Suprapubic skin (tissue), 4 donors: ENCODE results near the gene SLX9.

ENCODE experiments used
- EP300 ChIP-seq: sonication (generic); formaldehyde crosslinking; IDR thresholded peaks from one replicate; pipeline ENCODE4 v1.6.1; 2017; ENCODE audit warnings: antibody characterized with exemption
- POLR2AphosphoS5 ChIP-seq, 3 donors: sonication (generic); formaldehyde crosslinking; IDR thresholded peaks; one replicate each; pipeline ENCODE4 v1.6.1; 2017; ENCODE audit warnings: antibody characterized with exemption in 3 of 3
- TF ChIP-seq, protein P1 (sequence below), 2 donors: fragments of 200-600 bp in 1 of 2; fragments of 450-650 bp in 1 of 2; sonication (generic) in 1 of 2; IDR thresholded peaks; one replicate each; pipeline ENCODE4 v1.5.1; 2016 to 2019; ENCODE audit warnings: antibody characterized with exemption in 2 of 2, mild to moderate bottlenecking in 1 of 2, moderate library complexity in 1 of 2

DNA sequence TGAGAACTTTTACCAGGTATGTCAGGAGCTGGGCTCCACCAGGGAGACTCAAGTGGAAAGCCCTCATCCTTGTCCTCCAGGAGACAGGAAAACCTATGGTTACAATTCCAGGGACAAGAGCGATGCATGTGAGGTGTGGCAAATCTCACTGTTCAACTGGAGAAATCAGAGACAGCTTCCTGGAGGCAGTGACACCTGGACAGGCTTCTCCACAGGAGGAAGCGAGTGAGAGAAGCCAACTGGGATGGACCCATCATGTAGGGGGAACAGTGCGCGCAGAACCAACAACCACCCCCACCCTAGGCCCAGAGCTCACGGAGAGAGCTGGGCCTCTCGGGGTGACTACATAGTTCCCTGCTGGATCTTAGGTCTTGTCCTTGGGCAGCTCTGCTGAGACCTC is 5.6 kb upstream of the SLX9 start:
- TF ChIP-seq, protein P1, sequence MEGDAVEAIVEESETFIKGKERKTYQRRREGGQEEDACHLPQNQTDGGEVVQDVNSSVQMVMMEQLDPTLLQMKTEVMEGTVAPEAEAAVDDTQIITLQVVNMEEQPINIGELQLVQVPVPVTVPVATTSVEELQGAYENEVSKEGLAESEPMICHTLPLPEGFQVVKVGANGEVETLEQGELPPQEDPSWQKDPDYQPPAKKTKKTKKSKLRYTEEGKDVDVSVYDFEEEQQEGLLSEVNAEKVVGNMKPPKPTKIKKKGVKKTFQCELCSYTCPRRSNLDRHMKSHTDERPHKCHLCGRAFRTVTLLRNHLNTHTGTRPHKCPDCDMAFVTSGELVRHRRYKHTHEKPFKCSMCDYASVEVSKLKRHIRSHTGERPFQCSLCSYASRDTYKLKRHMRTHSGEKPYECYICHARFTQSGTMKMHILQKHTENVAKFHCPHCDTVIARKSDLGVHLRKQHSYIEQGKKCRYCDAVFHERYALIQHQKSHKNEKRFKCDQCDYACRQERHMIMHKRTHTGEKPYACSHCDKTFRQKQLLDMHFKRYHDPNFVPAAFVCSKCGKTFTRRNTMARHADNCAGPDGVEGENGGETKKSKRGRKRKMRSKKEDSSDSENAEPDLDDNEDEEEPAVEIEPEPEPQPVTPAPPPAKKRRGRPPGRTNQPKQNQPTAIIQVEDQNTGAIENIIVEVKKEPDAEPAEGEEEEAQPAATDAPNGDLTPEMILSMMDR (IDR thresholded peaks at IDR 0.05): no peak
- TF ChIP-seq POLR2AphosphoS5 (IDR thresholded peaks at IDR 0.05): no peak
- no peak for TF ChIP-seq EP300
